ENCODE results near the gene EPN2.

- no peak for TF ChIP-seq CTCF (IDR thresholded peaks at IDR 0.05)
- TF ChIP-seq POLR2A (IDR thresholded peaks at IDR 0.05) = no peak
Measured at GRCh38 chr17:19365499-19365817, 128.3 kb downstream of the EPN2 start.
